Measurements from ENCODE around the gene CCDC43.
"Not testable (repeated sequence)": the region's sequence is repeated elsewhere in the genome, so short reads cannot be mapped to it uniquely, and the experiment has no call there.

DNA sequence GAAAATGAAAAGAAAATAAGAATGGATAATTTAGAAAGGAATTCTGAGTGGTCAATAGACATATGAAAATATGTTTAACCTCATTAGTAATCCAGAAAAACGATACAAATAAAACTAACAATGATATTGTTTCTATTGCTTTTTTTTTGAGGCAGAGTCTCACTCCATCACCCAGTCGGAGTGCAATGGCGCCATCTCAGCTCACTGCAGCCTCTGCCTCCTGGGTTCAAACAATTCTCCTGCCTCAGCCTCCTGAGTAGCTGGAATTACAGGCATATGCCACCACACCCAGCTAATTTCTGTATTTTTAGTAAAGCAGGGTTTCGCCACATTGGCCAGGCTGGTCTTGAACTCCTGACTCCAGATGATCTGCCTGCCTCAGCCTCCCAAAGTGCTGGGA lies 55.2 kb downstream of the CCDC43 start:
- TF ChIP-seq, protein P1, sequence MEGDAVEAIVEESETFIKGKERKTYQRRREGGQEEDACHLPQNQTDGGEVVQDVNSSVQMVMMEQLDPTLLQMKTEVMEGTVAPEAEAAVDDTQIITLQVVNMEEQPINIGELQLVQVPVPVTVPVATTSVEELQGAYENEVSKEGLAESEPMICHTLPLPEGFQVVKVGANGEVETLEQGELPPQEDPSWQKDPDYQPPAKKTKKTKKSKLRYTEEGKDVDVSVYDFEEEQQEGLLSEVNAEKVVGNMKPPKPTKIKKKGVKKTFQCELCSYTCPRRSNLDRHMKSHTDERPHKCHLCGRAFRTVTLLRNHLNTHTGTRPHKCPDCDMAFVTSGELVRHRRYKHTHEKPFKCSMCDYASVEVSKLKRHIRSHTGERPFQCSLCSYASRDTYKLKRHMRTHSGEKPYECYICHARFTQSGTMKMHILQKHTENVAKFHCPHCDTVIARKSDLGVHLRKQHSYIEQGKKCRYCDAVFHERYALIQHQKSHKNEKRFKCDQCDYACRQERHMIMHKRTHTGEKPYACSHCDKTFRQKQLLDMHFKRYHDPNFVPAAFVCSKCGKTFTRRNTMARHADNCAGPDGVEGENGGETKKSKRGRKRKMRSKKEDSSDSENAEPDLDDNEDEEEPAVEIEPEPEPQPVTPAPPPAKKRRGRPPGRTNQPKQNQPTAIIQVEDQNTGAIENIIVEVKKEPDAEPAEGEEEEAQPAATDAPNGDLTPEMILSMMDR (IDR thresholded peaks at IDR 0.05), result peak; percentile 43
- TF ChIP-seq, protein P2, sequence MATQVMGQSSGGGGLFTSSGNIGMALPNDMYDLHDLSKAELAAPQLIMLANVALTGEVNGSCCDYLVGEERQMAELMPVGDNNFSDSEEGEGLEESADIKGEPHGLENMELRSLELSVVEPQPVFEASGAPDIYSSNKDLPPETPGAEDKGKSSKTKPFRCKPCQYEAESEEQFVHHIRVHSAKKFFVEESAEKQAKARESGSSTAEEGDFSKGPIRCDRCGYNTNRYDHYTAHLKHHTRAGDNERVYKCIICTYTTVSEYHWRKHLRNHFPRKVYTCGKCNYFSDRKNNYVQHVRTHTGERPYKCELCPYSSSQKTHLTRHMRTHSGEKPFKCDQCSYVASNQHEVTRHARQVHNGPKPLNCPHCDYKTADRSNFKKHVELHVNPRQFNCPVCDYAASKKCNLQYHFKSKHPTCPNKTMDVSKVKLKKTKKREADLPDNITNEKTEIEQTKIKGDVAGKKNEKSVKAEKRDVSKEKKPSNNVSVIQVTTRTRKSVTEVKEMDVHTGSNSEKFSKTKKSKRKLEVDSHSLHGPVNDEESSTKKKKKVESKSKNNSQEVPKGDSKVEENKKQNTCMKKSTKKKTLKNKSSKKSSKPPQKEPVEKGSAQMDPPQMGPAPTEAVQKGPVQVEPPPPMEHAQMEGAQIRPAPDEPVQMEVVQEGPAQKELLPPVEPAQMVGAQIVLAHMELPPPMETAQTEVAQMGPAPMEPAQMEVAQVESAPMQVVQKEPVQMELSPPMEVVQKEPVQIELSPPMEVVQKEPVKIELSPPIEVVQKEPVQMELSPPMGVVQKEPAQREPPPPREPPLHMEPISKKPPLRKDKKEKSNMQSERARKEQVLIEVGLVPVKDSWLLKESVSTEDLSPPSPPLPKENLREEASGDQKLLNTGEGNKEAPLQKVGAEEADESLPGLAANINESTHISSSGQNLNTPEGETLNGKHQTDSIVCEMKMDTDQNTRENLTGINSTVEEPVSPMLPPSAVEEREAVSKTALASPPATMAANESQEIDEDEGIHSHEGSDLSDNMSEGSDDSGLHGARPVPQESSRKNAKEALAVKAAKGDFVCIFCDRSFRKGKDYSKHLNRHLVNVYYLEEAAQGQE (IDR thresholded peaks at IDR 0.05; ENCODE audit: low read depth, low read length), result not testable (repeated sequence)
- TF ChIP-seq, protein P3, sequence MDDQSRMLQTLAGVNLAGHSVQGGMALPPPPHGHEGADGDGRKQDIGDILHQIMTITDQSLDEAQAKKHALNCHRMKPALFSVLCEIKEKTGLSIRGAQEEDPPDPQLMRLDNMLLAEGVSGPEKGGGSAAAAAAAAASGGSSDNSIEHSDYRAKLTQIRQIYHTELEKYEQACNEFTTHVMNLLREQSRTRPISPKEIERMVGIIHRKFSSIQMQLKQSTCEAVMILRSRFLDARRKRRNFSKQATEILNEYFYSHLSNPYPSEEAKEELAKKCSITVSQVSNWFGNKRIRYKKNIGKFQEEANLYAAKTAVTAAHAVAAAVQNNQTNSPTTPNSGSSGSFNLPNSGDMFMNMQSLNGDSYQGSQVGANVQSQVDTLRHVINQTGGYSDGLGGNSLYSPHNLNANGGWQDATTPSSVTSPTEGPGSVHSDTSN (IDR thresholded peaks at IDR 0.05), result not testable (repeated sequence)
- not testable (repeated sequence) for TF ChIP-seq POLR2AphosphoS5 (IDR thresholded peaks at IDR 0.05; ENCODE audit: low read depth, low read length)

All from SK-N-SH (cell line).